HG03354 (cell line): ENCODE results near the gene IL16.
"Not testable (repeated sequence)": the region's sequence is repeated elsewhere in the genome, so short reads cannot be mapped to it uniquely, and the experiment has no call there.

Experiments used
- ATAC-seq: cut with Tn5 transposase; IDR thresholded peaks from one replicate; pipeline ENCODE4 v1.9.1; 2021; ENCODE audit warnings: mild to moderate bottlenecking; ENCODE audit not compliant: unreplicated experiment, poor library complexity, severe bottlenecking

IL16 gene

GRCh38 chr15:81348691-81349090 is 152.0 kb downstream of the IL16 start:
- not testable (repeated sequence) for ATAC-seq

GRCh38 chr15:81349271-81349670 is 152.6 kb downstream of the IL16 start:
- ATAC-seq = no peak

GRCh38 chr15:81351651-81352050 is 155.0 kb downstream of the IL16 start:
- ATAC-seq = no peak

GRCh38 chr15:81356252-81356651 is 159.6 kb downstream of the IL16 start:
- no peak for ATAC-seq

GRCh38 chr15:81357180-81357686 is 160.6 kb downstream of the IL16 start:
- ATAC-seq = no peak

- no peak for ATAC-seq
These were observed 161.6 kb downstream of the IL16 start for GRCh38 chr15:81358248-81358647.

GRCh38 chr15:81360491-81360890 is 163.8 kb downstream of the IL16 start:
- ATAC-seq = no peak

- ATAC-seq = no peak
These were observed 165.2 kb downstream of the IL16 start for GRCh38 chr15:81361891-81362290.

GRCh38 chr15:81362790-81363189 is 166.1 kb downstream of the IL16 start:
- ATAC-seq = no peak

- ATAC-seq = no peak
These were observed 166.6 kb downstream of the IL16 start for GRCh38 chr15:81363276-81363675.
